ENCODE data around the gene SYNC.
A peak's percentile ranks its signal among the peaks of the same experiment; 100 is the strongest.

Gene SYNC

GRCh38 chr1:32743380-32744070 is 41.0 kb upstream of the SYNC start:
- no peak for TF ChIP-seq ZFP3 (CRISPR knock-in tag; IDR thresholded peaks at IDR 0.05)
- no peak for TF ChIP-seq CSRNP3 (CRISPR knock-in tag; IDR thresholded peaks at IDR 0.05)
- TF ChIP-seq ZNF565 (CRISPR knock-in tag; conservative IDR thresholded peaks at IDR 0.05; ENCODE audit: low read depth), result no peak
- TF ChIP-seq POU6F1 (CRISPR knock-in tag; IDR thresholded peaks at IDR 0.05; ENCODE audit: borderline replicate concordance, low read depth), result no peak
- TF ChIP-seq CSDC2 (CRISPR knock-in tag; IDR thresholded peaks at IDR 0.05), result no peak
- no peak for TF ChIP-seq ZC3H10 (CRISPR knock-in tag; IDR thresholded peaks at IDR 0.05)
- no peak for TF ChIP-seq ESRRG (CRISPR knock-in tag; IDR thresholded peaks at IDR 0.05)
- TF ChIP-seq OSR1 (CRISPR knock-in tag; IDR thresholded peaks at IDR 0.05), result no peak
- TF ChIP-seq TOX (CRISPR knock-in tag; IDR thresholded peaks at IDR 0.05; ENCODE audit: borderline replicate concordance), result no peak
- TF ChIP-seq BACH2 (CRISPR knock-in tag; IDR thresholded peaks at IDR 0.05; ENCODE audit: borderline replicate concordance), result no peak
- no peak for TF ChIP-seq ZNF8 (CRISPR knock-in tag; IDR thresholded peaks at IDR 0.05)
- no peak for TF ChIP-seq TCF4 (CRISPR knock-in tag; IDR thresholded peaks at IDR 0.05; ENCODE audit: borderline replicate concordance)
- no peak for TF ChIP-seq SNAI2 (CRISPR knock-in tag; IDR thresholded peaks at IDR 0.05)
- no peak for TF ChIP-seq ZNF70 (CRISPR knock-in tag; IDR thresholded peaks at IDR 0.05)
- TF ChIP-seq ZFP30 (CRISPR knock-in tag; IDR thresholded peaks at IDR 0.05), result no peak
- no peak for TF ChIP-seq ARNTL (CRISPR knock-in tag; IDR thresholded peaks at IDR 0.05; ENCODE audit: borderline replicate concordance, low read depth)
- no peak for TF ChIP-seq PATZ1 (CRISPR knock-in tag; IDR thresholded peaks at IDR 0.05; ENCODE audit: borderline replicate concordance)
- TF ChIP-seq RARB (CRISPR knock-in tag; IDR thresholded peaks at IDR 0.05), result no peak
- TF ChIP-seq PPARA (CRISPR knock-in tag; IDR thresholded peaks at IDR 0.05; ENCODE audit: borderline replicate concordance), result no peak
- ATAC-seq, result peak; percentile 11; the same call in 1 of the 3 replicates

- TF ChIP-seq ARNTL (CRISPR knock-in tag; IDR thresholded peaks at IDR 0.05; ENCODE audit: borderline replicate concordance, low read depth) (no peak), TCF4 (CRISPR knock-in tag; IDR thresholded peaks at IDR 0.05; ENCODE audit: borderline replicate concordance) (no peak)
- peak; percentile 22; the same call in 1 of the 3 replicates for ATAC-seq
Measured at GRCh38 chr1:32742956-32743355, 40.4 kb upstream of the SYNC start.

GRCh38 chr1:32742199-32742947 is 39.8 kb upstream of the SYNC start:
- no peak for TF ChIP-seq BACH2 (CRISPR knock-in tag; IDR thresholded peaks at IDR 0.05; ENCODE audit: borderline replicate concordance)
- no peak for TF ChIP-seq OSR1 (CRISPR knock-in tag; IDR thresholded peaks at IDR 0.05)
- TF ChIP-seq PPARA (CRISPR knock-in tag; IDR thresholded peaks at IDR 0.05; ENCODE audit: borderline replicate concordance), result no peak
- no peak for TF ChIP-seq CREB5 (CRISPR knock-in tag; IDR thresholded peaks at IDR 0.05; ENCODE audit: low read depth)
- no peak for TF ChIP-seq ESRRG (CRISPR knock-in tag; IDR thresholded peaks at IDR 0.05)
- TF ChIP-seq ZFP30 (CRISPR knock-in tag; IDR thresholded peaks at IDR 0.05), result no peak
- no peak for TF ChIP-seq TSHZ2 (CRISPR knock-in tag; IDR thresholded peaks at IDR 0.05)
- no peak for TF ChIP-seq ZNF70 (CRISPR knock-in tag; IDR thresholded peaks at IDR 0.05)
- no peak for ATAC-seq

Measured in SK-N-SH treated with all-trans-retinoic acid at 6 μM for 48 hours (cell line).